Liver (tissue), 9 donors: ENCODE data around the gene FAT1. TPM values are rescaled to one million over a fixed set of nuclear protein-coding genes. Genes with fewer than 3 reads are reported as not detected.

Experiments used
- DNase-seq: peaks from one replicate; pipeline ENCODE4 v3.0.0-alpha.2; 2017; ENCODE audit warnings: low spot score
- H3K27ac ChIP-seq, 2 donors: one replicate each; pipeline ENCODE4 v1.7.0; 2013; ENCODE audit warnings: inconsistent platforms in 2 of 2, low read length in 2 of 2, control low read depth in 1 of 2, low read depth in 1 of 2, mild to moderate bottlenecking in 1 of 2
- H3K27me3 ChIP-seq, 4 donors: one replicate each; pipeline versions ENCODE4 v1.6.1 to v1.7.0; 2013; ENCODE audit warnings: low read length in 3 of 4, inconsistent platforms in 1 of 4, mild to moderate bottlenecking in 1 of 4, moderate library complexity in 1 of 4; ENCODE audit not compliant: control insufficient read depth in 4 of 4, insufficient read depth in 4 of 4
- H3K36me3 ChIP-seq, 4 donors: one replicate each; pipeline versions ENCODE4 v1.6.1 to v1.7.0; 2013; ENCODE audit warnings: low read length in 3 of 4, mild to moderate bottlenecking in 3 of 4, low read depth in 1 of 4, moderate library complexity in 1 of 4; ENCODE audit not compliant: control insufficient read depth in 4 of 4, insufficient read depth in 3 of 4
- H3K4me1 ChIP-seq, 4 donors: one replicate each; pipeline versions ENCODE4 v1.6.1 to v1.7.0; 2013; ENCODE audit warnings: low read length in 3 of 4, mild to moderate bottlenecking in 3 of 4, moderate library complexity in 1 of 4; ENCODE audit not compliant: control insufficient read depth in 4 of 4, insufficient read depth in 4 of 4
- H3K4me3 ChIP-seq, 3 donors: one replicate each; pipeline versions ENCODE4 v1.6.1 to v1.7.0; 2013; ENCODE audit warnings: low read length in 3 of 3, control low read depth in 1 of 3, low read depth in 1 of 3, mild to moderate bottlenecking in 1 of 3
- H3K9ac ChIP-seq, 2 donors: one replicate each; pipeline ENCODE4 v1.7.0; 2013; ENCODE audit warnings: low read length in 2 of 2, mild to moderate bottlenecking in 2 of 2, moderate library complexity in 2 of 2, control low read depth in 1 of 2, low read depth in 1 of 2
- H3K9me3 ChIP-seq, 4 donors: one replicate each; pipeline versions ENCODE4 v1.6.1 to v1.7.0; 2013; ENCODE audit warnings: low read length in 3 of 4; ENCODE audit not compliant: control insufficient read depth in 4 of 4
- EGR1 ChIP-seq, 2 donors: IDR thresholded peaks; 2 replicates each; pipeline ENCODE4 v1.6.1; 2016 to 2018; ENCODE audit warnings: antibody characterized with exemption in 2 of 2, low read depth in 2 of 2
- FOXA1 ChIP-seq: IDR thresholded peaks from 2 replicates; pipeline ENCODE4 v1.6.1; 2016; ENCODE audit warnings: antibody characterized with exemption
- FOXA2 ChIP-seq: IDR thresholded peaks from 2 replicates; pipeline ENCODE4 v1.6.1; 2016; ENCODE audit warnings: antibody characterized with exemption
- GABPA ChIP-seq, 2 donors: IDR thresholded peaks in 1 of 2; conservative IDR thresholded peaks in 1 of 2; 2 replicates each; pipeline ENCODE4 v1.6.1; 2016; ENCODE audit warnings: antibody characterized with exemption in 2 of 2, mild to moderate bottlenecking in 1 of 2, moderate library complexity in 1 of 2
- HNF4A ChIP-seq, 2 donors: conservative IDR thresholded peaks; 2 replicates each; pipeline ENCODE4 v1.6.1; 2016; ENCODE audit warnings: antibody characterized with exemption in 2 of 2, mild to moderate bottlenecking in 2 of 2
- HNF4G ChIP-seq: IDR thresholded peaks from 2 replicates; pipeline ENCODE4 v1.6.1; 2016; ENCODE audit warnings: antibody characterized with exemption
- JUND ChIP-seq, 2 donors: IDR thresholded peaks; 2 replicates each; pipeline ENCODE4 v1.6.1; 2016; ENCODE audit warnings: antibody characterized with exemption in 2 of 2
- NR2F2 ChIP-seq: IDR thresholded peaks from 2 replicates; pipeline ENCODE4 v1.6.1; 2016; ENCODE audit warnings: antibody characterized with exemption
- RAD21 ChIP-seq, 2 donors: IDR thresholded peaks; 2 replicates each; pipeline ENCODE4 v1.6.1; 2016; ENCODE audit warnings: antibody characterized with exemption in 2 of 2, mild to moderate bottlenecking in 2 of 2
- RXRA ChIP-seq, 2 donors: IDR thresholded peaks; 2 replicates each; pipeline ENCODE4 v1.6.1; 2017 to 2018; ENCODE audit warnings: antibody characterized with exemption in 2 of 2, mild to moderate bottlenecking in 1 of 2
- TAF1 ChIP-seq: conservative IDR thresholded peaks from 2 replicates; pipeline ENCODE4 v1.6.1; 2016; ENCODE audit warnings: antibody characterized with exemption, mild to moderate bottlenecking
- YY1 ChIP-seq: IDR thresholded peaks from 2 replicates; pipeline ENCODE4 v1.6.1; 2016; ENCODE audit warnings: antibody characterized with exemption, mild to moderate bottlenecking
- WGBS: extraction: QIAGEN DNeasy Blood & Tissue Kit; methylation state at CpG from one replicate; pipeline ENCODE4 v1.1.7; 2013; 5-methylcytosine and 5-hydroxymethylcytosine counted together
- polyA plus RNA-seq, 2 donors: library from polyadenylated mRNA; stranded (reverse) in 1 of 2; unstranded in 1 of 2; fragments of 200-250 nt in 1 of 2; fragments of >200 nt in 1 of 2; fragmentation: Nextera tagmentation in 1 of 2; extraction: Ambion mirVana in 1 of 2; gene quantifications; one replicate each; pipeline versions ENCODE4 v1.2.1 to v1.2.3, GENCODE V29; 2013 to 2015
- total RNA-seq, 2 donors: library from RNA; depleted of rRNA; stranded (reverse); fragments of >200 nt; gene quantifications; one replicate each; pipeline ENCODE4 v1.2.3, GENCODE V29; 2014
- TF ChIP-seq, protein P1 (sequence below): IDR thresholded peaks from 2 replicates; pipeline ENCODE4 v1.6.1; 2016; ENCODE audit warnings: antibody characterized with exemption
- TF ChIP-seq, protein P2 (sequence below): IDR thresholded peaks from 2 replicates; pipeline ENCODE4 v1.6.1; 2016; ENCODE audit warnings: antibody characterized with exemption
- TF ChIP-seq, protein P3 (sequence below): IDR thresholded peaks from 2 replicates; pipeline ENCODE4 v1.6.1; 2016; ENCODE audit warnings: antibody characterized with exemption
- TF ChIP-seq, protein P4 (sequence below): IDR thresholded peaks from 2 replicates; pipeline ENCODE4 v1.6.1; 2016; ENCODE audit warnings: antibody characterized with exemption, mild to moderate bottlenecking
- donor health status: healthy.
- donor health status: healthy.
- donor health status: healthy.
- donor health status: healthy.
- donor health status: healthy.

Gene FAT1
- total and polyA plus RNA-seq, 4 donors, result 10.0 to 48.0 (median 30.0) TPM

DNA sequence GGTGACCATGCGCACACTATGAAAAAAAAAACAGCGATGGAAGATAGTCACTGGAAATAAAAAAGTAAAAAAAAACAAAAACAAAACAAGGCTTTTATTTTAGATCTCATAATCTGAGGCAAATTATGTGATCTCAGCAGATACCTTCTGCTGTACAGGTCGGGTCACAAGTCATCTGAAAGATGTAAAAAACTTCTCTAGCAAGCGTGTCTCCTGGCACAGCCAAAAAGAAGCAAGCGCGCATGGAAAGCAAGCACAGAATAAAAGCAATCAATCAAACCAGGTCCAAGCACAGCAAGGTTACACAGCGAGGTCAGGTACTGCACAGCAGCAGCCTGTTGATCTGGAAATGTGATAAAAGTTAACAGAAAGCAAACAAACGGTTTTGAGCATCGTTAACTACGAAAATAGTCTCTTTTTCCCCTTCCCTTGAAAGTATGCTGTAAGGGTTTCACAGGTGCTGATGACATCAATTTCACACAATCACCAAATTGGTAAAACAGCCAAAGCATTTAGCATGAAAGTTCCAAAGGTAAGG, 89.0 kb downstream of the FAT1 start:
- H3K9me3 ChIP-seq, result no peaks in the 10 kb centered on the region
- no peak overlapping the region for H3K4me3 ChIP-seq
- no peak overlapping the region for H3K27ac ChIP-seq
- H3K27me3 ChIP-seq, result no peaks in the 10 kb centered on the region
- TF ChIP-seq, protein P1, sequence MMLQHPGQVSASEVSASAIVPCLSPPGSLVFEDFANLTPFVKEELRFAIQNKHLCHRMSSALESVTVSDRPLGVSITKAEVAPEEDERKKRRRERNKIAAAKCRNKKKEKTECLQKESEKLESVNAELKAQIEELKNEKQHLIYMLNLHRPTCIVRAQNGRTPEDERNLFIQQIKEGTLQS, result no peak
- TF ChIP-seq GABPA (IDR thresholded peaks at IDR 0.05 in 1 of 2, conservative IDR thresholded peaks at IDR 0.05 in 1 of 2) (no peak), FOXA2 (no peak), TAF1 (no peak), RAD21 (IDR thresholded peaks at IDR 0.05) (no peak), JUND (IDR thresholded peaks at IDR 0.05) (no peak), YY1 (no peak), RXRA (IDR thresholded peaks at IDR 0.05) (no peak), HNF4G (no peak), FOXA1 (no peak)
- TF ChIP-seq, protein P2, sequence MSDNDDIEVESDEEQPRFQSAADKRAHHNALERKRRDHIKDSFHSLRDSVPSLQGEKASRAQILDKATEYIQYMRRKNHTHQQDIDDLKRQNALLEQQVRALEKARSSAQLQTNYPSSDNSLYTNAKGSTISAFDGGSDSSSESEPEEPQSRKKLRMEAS, result no peak
- WGBS, result 72% methylated on average over 10 of the region's 10 CpGs
- H3K4me1 ChIP-seq, result no peaks in the 10 kb centered on the region
- peaks cover 0 to 5% (median 0%) of the 10 kb centered on the region in 4 donors for H3K36me3 ChIP-seq
- no peak for DNase-seq
- H3K9ac ChIP-seq, result no peak overlapping the region

DNA sequence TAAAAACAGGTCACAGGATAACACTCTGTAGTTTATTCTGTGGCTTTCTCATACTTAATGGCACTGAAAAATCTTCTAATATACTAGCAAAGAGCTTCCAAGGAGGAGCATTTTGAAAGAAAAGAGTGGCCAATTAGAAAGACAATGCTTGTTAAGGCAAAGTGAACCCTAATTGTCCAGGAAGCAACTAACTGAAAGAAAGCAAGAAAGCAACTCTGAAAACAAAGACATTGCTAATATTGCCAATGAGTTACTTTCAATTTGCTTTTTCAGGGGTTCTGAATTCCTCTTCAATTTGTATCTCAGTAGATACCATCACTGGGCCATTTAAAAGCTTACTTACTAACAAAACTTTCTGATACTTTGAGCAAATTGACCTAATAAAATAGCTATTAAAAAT, 89.8 kb downstream of the FAT1 start:
- H3K9ac ChIP-seq, result no peak overlapping the region
- no peak for TF ChIP-seq TAF1
- TF ChIP-seq FOXA2, result no peak
- TF ChIP-seq, protein P1, result no peak
- no peak for TF ChIP-seq GABPA (IDR thresholded peaks at IDR 0.05 in 1 of 2, conservative IDR thresholded peaks at IDR 0.05 in 1 of 2)
- no peak for TF ChIP-seq YY1
- TF ChIP-seq RAD21 (IDR thresholded peaks at IDR 0.05), result no peak
- no peak for TF ChIP-seq RXRA (IDR thresholded peaks at IDR 0.05)
- no peak for TF ChIP-seq HNF4G
- TF ChIP-seq, protein P3, sequence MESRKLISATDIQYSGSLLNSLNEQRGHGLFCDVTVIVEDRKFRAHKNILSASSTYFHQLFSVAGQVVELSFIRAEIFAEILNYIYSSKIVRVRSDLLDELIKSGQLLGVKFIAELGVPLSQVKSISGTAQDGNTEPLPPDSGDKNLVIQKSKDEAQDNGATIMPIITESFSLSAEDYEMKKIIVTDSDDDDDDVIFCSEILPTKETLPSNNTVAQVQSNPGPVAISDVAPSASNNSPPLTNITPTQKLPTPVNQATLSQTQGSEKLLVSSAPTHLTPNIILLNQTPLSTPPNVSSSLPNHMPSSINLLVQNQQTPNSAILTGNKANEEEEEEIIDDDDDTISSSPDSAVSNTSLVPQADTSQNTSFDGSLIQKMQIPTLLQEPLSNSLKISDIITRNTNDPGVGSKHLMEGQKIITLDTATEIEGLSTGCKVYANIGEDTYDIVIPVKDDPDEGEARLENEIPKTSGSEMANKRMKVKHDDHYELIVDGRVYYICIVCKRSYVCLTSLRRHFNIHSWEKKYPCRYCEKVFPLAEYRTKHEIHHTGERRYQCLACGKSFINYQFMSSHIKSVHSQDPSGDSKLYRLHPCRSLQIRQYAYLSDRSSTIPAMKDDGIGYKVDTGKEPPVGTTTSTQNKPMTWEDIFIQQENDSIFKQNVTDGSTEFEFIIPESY, result no peak
- TF ChIP-seq, protein P4, sequence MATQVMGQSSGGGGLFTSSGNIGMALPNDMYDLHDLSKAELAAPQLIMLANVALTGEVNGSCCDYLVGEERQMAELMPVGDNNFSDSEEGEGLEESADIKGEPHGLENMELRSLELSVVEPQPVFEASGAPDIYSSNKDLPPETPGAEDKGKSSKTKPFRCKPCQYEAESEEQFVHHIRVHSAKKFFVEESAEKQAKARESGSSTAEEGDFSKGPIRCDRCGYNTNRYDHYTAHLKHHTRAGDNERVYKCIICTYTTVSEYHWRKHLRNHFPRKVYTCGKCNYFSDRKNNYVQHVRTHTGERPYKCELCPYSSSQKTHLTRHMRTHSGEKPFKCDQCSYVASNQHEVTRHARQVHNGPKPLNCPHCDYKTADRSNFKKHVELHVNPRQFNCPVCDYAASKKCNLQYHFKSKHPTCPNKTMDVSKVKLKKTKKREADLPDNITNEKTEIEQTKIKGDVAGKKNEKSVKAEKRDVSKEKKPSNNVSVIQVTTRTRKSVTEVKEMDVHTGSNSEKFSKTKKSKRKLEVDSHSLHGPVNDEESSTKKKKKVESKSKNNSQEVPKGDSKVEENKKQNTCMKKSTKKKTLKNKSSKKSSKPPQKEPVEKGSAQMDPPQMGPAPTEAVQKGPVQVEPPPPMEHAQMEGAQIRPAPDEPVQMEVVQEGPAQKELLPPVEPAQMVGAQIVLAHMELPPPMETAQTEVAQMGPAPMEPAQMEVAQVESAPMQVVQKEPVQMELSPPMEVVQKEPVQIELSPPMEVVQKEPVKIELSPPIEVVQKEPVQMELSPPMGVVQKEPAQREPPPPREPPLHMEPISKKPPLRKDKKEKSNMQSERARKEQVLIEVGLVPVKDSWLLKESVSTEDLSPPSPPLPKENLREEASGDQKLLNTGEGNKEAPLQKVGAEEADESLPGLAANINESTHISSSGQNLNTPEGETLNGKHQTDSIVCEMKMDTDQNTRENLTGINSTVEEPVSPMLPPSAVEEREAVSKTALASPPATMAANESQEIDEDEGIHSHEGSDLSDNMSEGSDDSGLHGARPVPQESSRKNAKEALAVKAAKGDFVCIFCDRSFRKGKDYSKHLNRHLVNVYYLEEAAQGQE, result no peak
- TF ChIP-seq EGR1 (IDR thresholded peaks at IDR 0.05; ENCODE audit: low read depth in 2 of 2), result no peak
- TF ChIP-seq FOXA1, result no peak
- no peak for TF ChIP-seq HNF4A (conservative IDR thresholded peaks at IDR 0.05)
- TF ChIP-seq, protein P2, result no peak
- TF ChIP-seq NR2F2, result no peak
- no peaks in the 10 kb centered on the region for H3K27me3 ChIP-seq
- H3K9me3 ChIP-seq, result no peaks in the 10 kb centered on the region
- no peak overlapping the region for H3K4me3 ChIP-seq
- peaks cover 0 to 5% (median 0%) of the 10 kb centered on the region in 4 donors for H3K36me3 ChIP-seq
- DNase-seq, result no peak
- H3K27ac ChIP-seq, result no peak overlapping the region
- no peaks in the 10 kb centered on the region for H3K4me1 ChIP-seq
